ENCODE data around the gene SH3RF3. TPM values are rescaled to one million over a fixed set of nuclear protein-coding genes. Genes with fewer than 3 reads are reported as not detected.

SH3RF3 gene
- total RNA-seq, 2 donors from 2014 or later, result 37.4 to 61.7 TPM

- H3K4me3 ChIP-seq, result no peak overlapping the region
- H3K36me3 ChIP-seq, result no peaks in the 10 kb centered on the region
- ATAC-seq (ENCODE audit: insufficient number of reproducible peaks, low FRiP score, low read depth) (no peak), DNase-seq (ENCODE audit: low spot score) (no peak)
- H3K27me3 ChIP-seq (replicated peaks; ENCODE audit: insufficient read depth), result no peaks in the 10 kb centered on the region
- peaks cover 33 to 93% of the 10 kb centered on the region in 2 donors for H3K4me1 ChIP-seq (ENCODE audit: control insufficient read depth in 1 of 2, low read depth in 2 of 2)
- TF ChIP-seq, protein P1, sequence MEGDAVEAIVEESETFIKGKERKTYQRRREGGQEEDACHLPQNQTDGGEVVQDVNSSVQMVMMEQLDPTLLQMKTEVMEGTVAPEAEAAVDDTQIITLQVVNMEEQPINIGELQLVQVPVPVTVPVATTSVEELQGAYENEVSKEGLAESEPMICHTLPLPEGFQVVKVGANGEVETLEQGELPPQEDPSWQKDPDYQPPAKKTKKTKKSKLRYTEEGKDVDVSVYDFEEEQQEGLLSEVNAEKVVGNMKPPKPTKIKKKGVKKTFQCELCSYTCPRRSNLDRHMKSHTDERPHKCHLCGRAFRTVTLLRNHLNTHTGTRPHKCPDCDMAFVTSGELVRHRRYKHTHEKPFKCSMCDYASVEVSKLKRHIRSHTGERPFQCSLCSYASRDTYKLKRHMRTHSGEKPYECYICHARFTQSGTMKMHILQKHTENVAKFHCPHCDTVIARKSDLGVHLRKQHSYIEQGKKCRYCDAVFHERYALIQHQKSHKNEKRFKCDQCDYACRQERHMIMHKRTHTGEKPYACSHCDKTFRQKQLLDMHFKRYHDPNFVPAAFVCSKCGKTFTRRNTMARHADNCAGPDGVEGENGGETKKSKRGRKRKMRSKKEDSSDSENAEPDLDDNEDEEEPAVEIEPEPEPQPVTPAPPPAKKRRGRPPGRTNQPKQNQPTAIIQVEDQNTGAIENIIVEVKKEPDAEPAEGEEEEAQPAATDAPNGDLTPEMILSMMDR (IDR thresholded peaks at IDR 0.05), result no peak
- peak overlapping the region; percentile 79 to 91 for H3K27ac ChIP-seq
- H3K9me3 ChIP-seq, result no peaks in the 10 kb centered on the region
Observed at GRCh38 chr2:109187711-109188495, 58.9 kb downstream of the SH3RF3 start.

DNA sequence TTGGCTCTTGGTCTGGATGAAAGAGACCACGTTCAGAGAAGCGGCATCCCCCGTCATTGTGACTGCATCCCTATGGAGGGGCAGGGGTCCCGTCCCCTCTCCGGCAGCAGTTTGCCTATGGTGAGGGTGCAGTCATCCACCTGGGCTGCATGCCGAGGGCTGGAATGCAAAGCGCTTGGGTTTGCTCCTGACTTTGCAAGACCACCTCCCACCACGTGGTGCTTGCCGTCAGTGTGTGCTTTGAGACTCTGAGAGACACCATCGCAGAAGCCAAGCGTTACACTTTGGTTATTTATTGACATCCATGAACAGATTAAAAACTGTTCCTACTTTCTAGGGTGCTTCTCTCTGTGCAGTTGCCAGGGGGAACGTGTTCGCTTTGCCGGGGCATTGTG, 59.5 kb downstream of the SH3RF3 start:
- Histone ChIP-seq H3K27me3 (replicated peaks; ENCODE audit: insufficient read depth) (no peaks in the 10 kb centered on the region), H3K4me3 (no peak overlapping the region), H3K36me3 (no peaks in the 10 kb centered on the region), H3K27ac (peak overlapping the region; percentile 79 to 91), H3K9me3 (no peaks in the 10 kb centered on the region), H3K4me1 (ENCODE audit: control insufficient read depth in 1 of 2, low read depth in 2 of 2) (peaks cover 33 to 94% of the 10 kb centered on the region in 2 donors)
- ATAC-seq (ENCODE audit: insufficient number of reproducible peaks, low FRiP score, low read depth) (no peak), DNase-seq (ENCODE audit: low spot score) (no peak)
- TF ChIP-seq, protein P1 (IDR thresholded peaks at IDR 0.05), result no peak

DNA sequence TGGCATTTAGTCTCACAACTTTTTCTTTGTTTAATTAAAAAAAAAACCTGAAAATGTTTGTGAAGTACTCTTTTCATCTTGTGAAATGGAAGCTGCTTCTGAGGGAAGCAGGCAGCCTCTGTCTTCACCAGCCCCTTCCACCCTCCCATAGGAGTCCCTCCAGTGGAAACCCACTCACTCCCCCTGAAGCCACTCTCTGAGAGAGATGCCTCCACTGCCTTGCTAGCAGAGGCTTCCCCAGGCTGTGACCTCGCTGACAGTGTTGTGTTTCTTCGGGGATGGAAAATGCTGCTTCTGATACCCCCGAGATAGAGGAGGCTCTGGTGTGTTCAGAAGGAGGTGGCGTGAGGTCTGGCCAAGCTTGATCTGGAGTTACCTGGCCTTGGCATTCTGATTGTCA, 59.9 kb downstream of the SH3RF3 start:
- Histone ChIP-seq H3K4me1 (ENCODE audit: control insufficient read depth in 1 of 2, low read depth in 2 of 2) (peaks cover 37 to 94% of the 10 kb centered on the region in 2 donors), H3K27ac (peak overlapping the region; percentile 79 to 91), H3K27me3 (replicated peaks; ENCODE audit: insufficient read depth) (no peaks in the 10 kb centered on the region), H3K4me3 (no peak overlapping the region), H3K9me3 (no peaks in the 10 kb centered on the region), H3K36me3 (no peaks in the 10 kb centered on the region)
- ATAC-seq (ENCODE audit: insufficient number of reproducible peaks, low FRiP score, low read depth) (no peak), DNase-seq (ENCODE audit: low spot score) (no peak)
- TF ChIP-seq, protein P1 (IDR thresholded peaks at IDR 0.05), result no peak

- Histone ChIP-seq H3K27me3 (replicated peaks; ENCODE audit: insufficient read depth) (no peaks in the 10 kb centered on the region), H3K27ac (peak overlapping the region in 1 of 2 donors; percentile 91), H3K4me1 (ENCODE audit: control insufficient read depth in 1 of 2, low read depth in 2 of 2) (peaks cover 41 to 94% of the 10 kb centered on the region in 2 donors)
Observed at GRCh38 chr2:109189751-109190150, 60.7 kb downstream of the SH3RF3 start.

More at GRCh38 chr2:109189751-109190150, 60.7 kb downstream of the SH3RF3 start:
- no peak overlapping the region for H3K4me3 ChIP-seq
- TF ChIP-seq, protein P1 (IDR thresholded peaks at IDR 0.05), result no peak
- no peaks in the 10 kb centered on the region for H3K36me3 ChIP-seq
- DNase-seq (ENCODE audit: low spot score) (no peak), ATAC-seq (ENCODE audit: insufficient number of reproducible peaks, low FRiP score, low read depth) (no peak)
- no peaks in the 10 kb centered on the region for H3K9me3 ChIP-seq

Data from thoracic aorta (tissue), 2 donors.